ENCODE data around the gene ZMIZ1. TPM values are rescaled to one million over a fixed set of nuclear protein-coding genes. Genes with fewer than 3 reads are reported as not detected.

The ZMIZ1 gene
- total RNA-seq, 1 experiment from 2014 or later: 34.2 TPM

DNA sequence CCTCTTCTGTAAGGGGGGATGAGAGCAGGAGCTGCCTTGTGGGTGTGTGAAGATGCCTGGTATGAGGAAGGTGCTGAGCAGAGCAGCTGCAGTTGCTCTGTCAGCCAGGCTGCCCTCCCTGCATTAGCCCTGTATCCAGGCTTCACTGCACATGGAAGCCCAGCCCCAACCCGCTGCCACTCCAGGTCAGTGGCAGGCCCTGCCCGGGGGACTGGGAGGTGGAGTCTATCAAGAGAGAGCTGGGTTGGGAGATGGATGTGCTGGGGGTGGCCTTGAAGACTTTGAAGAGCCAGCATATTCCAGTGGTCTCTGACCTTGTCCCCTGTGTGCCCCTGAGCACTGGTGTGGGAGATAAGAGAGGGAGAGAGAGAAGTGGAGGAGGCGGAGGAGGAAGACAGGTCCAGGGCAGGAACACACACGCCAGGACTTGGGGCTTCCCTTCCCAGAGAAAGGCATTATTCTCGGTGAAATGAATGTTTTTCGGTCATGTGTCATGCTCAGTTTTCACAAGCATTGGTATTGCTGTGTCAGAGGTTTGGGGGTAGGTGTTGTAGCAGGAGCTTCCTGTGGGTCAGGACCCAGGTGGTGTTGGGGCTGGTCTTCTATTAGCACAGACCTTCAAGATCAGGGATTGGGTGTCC lies 281.1 kb downstream of the ZMIZ1 start:
- in situ Hi-C loops (cut with HindIII; ENCODE audit: low pct_unique_long_range_greater_than_20kb, low sequenced_read_pairs) (no loop called here), intact Hi-C loops (cut with micrococcal nuclease; ENCODE audit: unreplicated experiment) (no loop called here)
- H3K9me3 ChIP-seq (ENCODE audit: control insufficient read depth, insufficient read depth, low read depth, low read length): no peaks in the 10 kb centered on the region
- H3K4me3 ChIP-seq (ENCODE audit: low read depth in 2 of 2, low read length in 2 of 2): no peak overlapping the region
- no peak overlapping the region for H3K27ac ChIP-seq (ENCODE audit: low read length)
- DNase-seq (ENCODE audit: low read depth, low spot score) (no peak), ATAC-seq (no peak)
- TF ChIP-seq SIN3A (IDR thresholded peaks at IDR 0.05; ENCODE audit: borderline replicate concordance, insufficient read depth, low read depth, low read length) (no peak), POLR2AphosphoS5 (IDR thresholded peaks at IDR 0.05; ENCODE audit: low read depth, low read length) (no peak), TCF7L2 (IDR thresholded peaks at IDR 0.05; ENCODE audit: low read depth, low read length) (no peak)
- TF ChIP-seq, protein P1, sequence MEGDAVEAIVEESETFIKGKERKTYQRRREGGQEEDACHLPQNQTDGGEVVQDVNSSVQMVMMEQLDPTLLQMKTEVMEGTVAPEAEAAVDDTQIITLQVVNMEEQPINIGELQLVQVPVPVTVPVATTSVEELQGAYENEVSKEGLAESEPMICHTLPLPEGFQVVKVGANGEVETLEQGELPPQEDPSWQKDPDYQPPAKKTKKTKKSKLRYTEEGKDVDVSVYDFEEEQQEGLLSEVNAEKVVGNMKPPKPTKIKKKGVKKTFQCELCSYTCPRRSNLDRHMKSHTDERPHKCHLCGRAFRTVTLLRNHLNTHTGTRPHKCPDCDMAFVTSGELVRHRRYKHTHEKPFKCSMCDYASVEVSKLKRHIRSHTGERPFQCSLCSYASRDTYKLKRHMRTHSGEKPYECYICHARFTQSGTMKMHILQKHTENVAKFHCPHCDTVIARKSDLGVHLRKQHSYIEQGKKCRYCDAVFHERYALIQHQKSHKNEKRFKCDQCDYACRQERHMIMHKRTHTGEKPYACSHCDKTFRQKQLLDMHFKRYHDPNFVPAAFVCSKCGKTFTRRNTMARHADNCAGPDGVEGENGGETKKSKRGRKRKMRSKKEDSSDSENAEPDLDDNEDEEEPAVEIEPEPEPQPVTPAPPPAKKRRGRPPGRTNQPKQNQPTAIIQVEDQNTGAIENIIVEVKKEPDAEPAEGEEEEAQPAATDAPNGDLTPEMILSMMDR (IDR thresholded peaks at IDR 0.05): no peak
- TF ChIP-seq, protein P2, sequence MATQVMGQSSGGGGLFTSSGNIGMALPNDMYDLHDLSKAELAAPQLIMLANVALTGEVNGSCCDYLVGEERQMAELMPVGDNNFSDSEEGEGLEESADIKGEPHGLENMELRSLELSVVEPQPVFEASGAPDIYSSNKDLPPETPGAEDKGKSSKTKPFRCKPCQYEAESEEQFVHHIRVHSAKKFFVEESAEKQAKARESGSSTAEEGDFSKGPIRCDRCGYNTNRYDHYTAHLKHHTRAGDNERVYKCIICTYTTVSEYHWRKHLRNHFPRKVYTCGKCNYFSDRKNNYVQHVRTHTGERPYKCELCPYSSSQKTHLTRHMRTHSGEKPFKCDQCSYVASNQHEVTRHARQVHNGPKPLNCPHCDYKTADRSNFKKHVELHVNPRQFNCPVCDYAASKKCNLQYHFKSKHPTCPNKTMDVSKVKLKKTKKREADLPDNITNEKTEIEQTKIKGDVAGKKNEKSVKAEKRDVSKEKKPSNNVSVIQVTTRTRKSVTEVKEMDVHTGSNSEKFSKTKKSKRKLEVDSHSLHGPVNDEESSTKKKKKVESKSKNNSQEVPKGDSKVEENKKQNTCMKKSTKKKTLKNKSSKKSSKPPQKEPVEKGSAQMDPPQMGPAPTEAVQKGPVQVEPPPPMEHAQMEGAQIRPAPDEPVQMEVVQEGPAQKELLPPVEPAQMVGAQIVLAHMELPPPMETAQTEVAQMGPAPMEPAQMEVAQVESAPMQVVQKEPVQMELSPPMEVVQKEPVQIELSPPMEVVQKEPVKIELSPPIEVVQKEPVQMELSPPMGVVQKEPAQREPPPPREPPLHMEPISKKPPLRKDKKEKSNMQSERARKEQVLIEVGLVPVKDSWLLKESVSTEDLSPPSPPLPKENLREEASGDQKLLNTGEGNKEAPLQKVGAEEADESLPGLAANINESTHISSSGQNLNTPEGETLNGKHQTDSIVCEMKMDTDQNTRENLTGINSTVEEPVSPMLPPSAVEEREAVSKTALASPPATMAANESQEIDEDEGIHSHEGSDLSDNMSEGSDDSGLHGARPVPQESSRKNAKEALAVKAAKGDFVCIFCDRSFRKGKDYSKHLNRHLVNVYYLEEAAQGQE (IDR thresholded peaks at IDR 0.05; ENCODE audit: insufficient read depth in 1 of 2, low read depth in 2 of 2, low read length in 1 of 2): no peak
- peaks cover 2% of the 10 kb centered on the region; the same call in 1 of the 2 replicates for H3K36me3 ChIP-seq (ENCODE audit: control insufficient read depth, insufficient read depth, low read length)
- ChIA-PET CTCF (no interaction called here), POLR2A (interaction anchor here (0.6 kb wide), 1 partner anchor 744 kb away, joined by 3 read pairs; no protein-coding TSS in a partner anchor)
- BruUV-seq (replicated peaks): TSS peak; percentile 46
- peaks cover 14% of the 10 kb centered on the region for H3K4me1 ChIP-seq (ENCODE audit: control insufficient read depth, insufficient read depth, low read length)
- H3K27me3 ChIP-seq (ENCODE audit: control insufficient read depth, insufficient read depth, low read length): no peaks in the 10 kb centered on the region

DNA sequence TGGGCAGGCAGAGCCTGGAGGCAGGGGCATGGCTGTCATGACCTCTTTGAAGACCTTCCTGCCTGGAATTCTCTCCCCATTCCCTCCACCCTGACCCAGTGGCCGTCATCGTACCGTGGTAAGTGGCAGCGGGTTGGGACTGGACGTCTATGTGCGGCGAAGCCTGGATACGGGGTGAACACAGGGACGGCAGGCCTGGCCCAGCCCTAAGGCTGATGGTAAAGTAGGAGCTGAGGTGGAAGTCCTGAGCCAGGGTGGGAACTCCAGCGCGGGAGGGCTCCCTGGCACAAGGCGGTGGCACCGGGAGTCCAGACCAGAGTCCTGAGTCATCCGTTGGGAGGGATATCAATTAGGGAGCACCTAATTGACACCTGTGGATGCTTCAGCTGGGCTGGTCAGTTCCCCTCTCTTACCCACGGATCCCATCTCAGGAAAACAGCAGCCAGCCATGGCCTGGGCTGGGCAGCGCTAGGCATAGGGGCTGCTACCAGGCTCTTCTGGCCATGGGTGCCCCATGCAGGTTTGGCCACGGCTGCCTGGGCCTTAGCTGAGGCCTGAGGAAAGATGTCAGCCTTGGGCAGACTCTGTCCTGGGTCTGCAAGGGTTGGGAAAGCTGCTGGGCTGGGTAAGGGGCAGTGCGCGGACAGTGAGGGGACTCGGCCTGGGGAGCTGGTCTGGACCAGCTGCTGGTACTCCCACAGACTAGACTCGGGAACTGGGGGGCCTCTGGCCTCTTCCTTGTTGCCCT lies 281.8 kb downstream of the ZMIZ1 start:
- Histone ChIP-seq H3K36me3 (ENCODE audit: control insufficient read depth, insufficient read depth, low read length) (peaks cover 2% of the 10 kb centered on the region; the same call in 1 of the 2 replicates), H3K9me3 (ENCODE audit: control insufficient read depth, insufficient read depth, low read depth, low read length) (no peaks in the 10 kb centered on the region), H3K27me3 (ENCODE audit: control insufficient read depth, insufficient read depth, low read length) (no peaks in the 10 kb centered on the region), H3K4me3 (ENCODE audit: low read depth in 2 of 2, low read length in 2 of 2) (no peak overlapping the region), H3K27ac (ENCODE audit: low read length) (no peak overlapping the region), H3K4me1 (ENCODE audit: control insufficient read depth, insufficient read depth, low read length) (peaks cover 14% of the 10 kb centered on the region)
- no TSS peak for BruUV-seq (replicated peaks)
- ATAC-seq (no peak), DNase-seq (ENCODE audit: low read depth, low spot score) (no peak)
- ChIA-PET POLR2A (interaction anchor here (0.6 to 0.7 kb wide), 2 partner anchors 14 to 745 kb away, joined by 3 read pairs; no protein-coding TSS in a partner anchor), CTCF (interaction anchor here (0.6 kb wide), 1 partner anchor 50 kb away, joined by 4 read pairs; no protein-coding TSS in a partner anchor)
- in situ Hi-C loops (cut with HindIII; ENCODE audit: low pct_unique_long_range_greater_than_20kb, low sequenced_read_pairs): no loop called here
- intact Hi-C loops (cut with micrococcal nuclease; ENCODE audit: unreplicated experiment): no loop called here
- TF ChIP-seq SIN3A (IDR thresholded peaks at IDR 0.05; ENCODE audit: borderline replicate concordance, insufficient read depth, low read depth, low read length): no peak
- TF ChIP-seq, protein P2 (IDR thresholded peaks at IDR 0.05; ENCODE audit: insufficient read depth in 1 of 2, low read depth in 2 of 2, low read length in 1 of 2): no peak
- TF ChIP-seq, protein P1 (IDR thresholded peaks at IDR 0.05): no peak
- no peak for TF ChIP-seq TCF7L2 (IDR thresholded peaks at IDR 0.05; ENCODE audit: low read depth, low read length)
- no peak for TF ChIP-seq POLR2AphosphoS5 (IDR thresholded peaks at IDR 0.05; ENCODE audit: low read depth, low read length)
